Glutamatergic neuron (in vitro differentiated cells): ENCODE results near the gene HDAC2. TPM values are rescaled to one million over a fixed set of nuclear protein-coding genes. Genes with fewer than 3 reads are reported as not detected.

Experiments
- DNase-seq: peaks from one replicate; pipeline ENCODE4 v3.0.0; 2022
- H3K27ac Mint-ChIP-seq: one replicate; pipeline ENCODE4 v1.8.0; 2020; ENCODE audit warnings: mild to moderate bottlenecking, mixed read lengths, inconsistent platforms; ENCODE audit not compliant: unreplicated experiment
- H3K27me3 Mint-ChIP-seq: one replicate; pipeline ENCODE4 v1.8.0; 2020; ENCODE audit warnings: mild to moderate bottlenecking, moderate library complexity, mixed read lengths, inconsistent platforms; ENCODE audit not compliant: unreplicated experiment
- H3K36me3 Mint-ChIP-seq: one replicate; pipeline ENCODE4 v1.8.0; 2020; ENCODE audit warnings: mild to moderate bottlenecking, mixed read lengths, inconsistent platforms; ENCODE audit not compliant: unreplicated experiment
- H3K4me1 Mint-ChIP-seq: one replicate; pipeline ENCODE4 v1.8.0; 2020; ENCODE audit warnings: mild to moderate bottlenecking, low read depth, mixed read lengths, inconsistent platforms; ENCODE audit not compliant: unreplicated experiment
- H3K4me3 Mint-ChIP-seq: one replicate; pipeline ENCODE4 v1.8.0; 2020; ENCODE audit warnings: mild to moderate bottlenecking, mixed read lengths, inconsistent platforms; ENCODE audit not compliant: unreplicated experiment
- H3K9me3 Mint-ChIP-seq: one replicate; pipeline ENCODE4 v1.8.0; 2020; ENCODE audit warnings: mild to moderate bottlenecking, moderate library complexity, mixed read lengths, inconsistent platforms; ENCODE audit not compliant: unreplicated experiment
- CTCF ChIP-seq: fragments of 200-600 bp; sonication (generic); IDR thresholded peaks from one replicate; pipeline ENCODE4 v1.5.0; 2021; ENCODE audit not compliant: partially characterized antibody, unreplicated experiment
- total RNA-seq: library from RNA; stranded (reverse); fragmentation: NEBNext Ultra II Directional; extraction: Animal tissue kit (Norgen Biotek cat#: 25700); gene quantifications from one replicate; pipeline ENCODE4 v1.2.1, GENCODE V29; 2021; ENCODE audit not compliant: unreplicated experiment

The HDAC2 gene
- total RNA-seq, 1 donor from 2014 or later = 389 TPM

DNA sequence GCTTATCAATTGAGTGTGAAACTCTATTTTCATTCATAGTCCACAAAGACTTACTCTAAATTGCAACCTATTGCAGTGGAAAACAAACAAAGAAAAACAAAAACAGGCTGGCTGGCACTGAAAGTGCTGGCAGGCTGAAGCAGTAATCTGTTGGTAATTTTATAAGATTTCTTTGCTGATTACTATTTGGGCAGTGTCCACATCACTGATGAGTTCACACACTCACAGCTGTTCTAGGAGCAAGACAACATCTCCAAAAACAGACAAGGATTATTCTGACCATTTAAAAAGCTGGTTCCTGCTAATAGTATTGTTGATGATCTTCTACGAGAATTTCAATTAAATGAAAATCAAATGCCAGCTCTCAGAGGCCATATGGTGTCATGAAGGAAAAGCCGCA lies 86.9 kb downstream of the HDAC2 start:
- Mint-ChIP-seq H3K9me3 (no peaks in the 10 kb centered on the region), H3K36me3 (no peaks in the 10 kb centered on the region), H3K27me3 (no peaks in the 10 kb centered on the region), H3K4me1 (no peaks in the 10 kb centered on the region), H3K4me3 (no peak overlapping the region), H3K27ac (no peak overlapping the region)
- no peak for TF ChIP-seq CTCF
- no peak for DNase-seq

Other genes starting within 250 kb of the HDAC2 start
- gene MARCKS, start 113.8 kb downstream of the HDAC2 start, total RNA-seq = 442 TPM